ENCODE results near the gene MOCS2. TPM values are rescaled to one million over a fixed set of nuclear protein-coding genes. Genes with fewer than 3 reads are reported as not detected.

Gene MOCS2
- total RNA-seq, 1 experiment from 2014 or later = 25.0 TPM

DNA sequence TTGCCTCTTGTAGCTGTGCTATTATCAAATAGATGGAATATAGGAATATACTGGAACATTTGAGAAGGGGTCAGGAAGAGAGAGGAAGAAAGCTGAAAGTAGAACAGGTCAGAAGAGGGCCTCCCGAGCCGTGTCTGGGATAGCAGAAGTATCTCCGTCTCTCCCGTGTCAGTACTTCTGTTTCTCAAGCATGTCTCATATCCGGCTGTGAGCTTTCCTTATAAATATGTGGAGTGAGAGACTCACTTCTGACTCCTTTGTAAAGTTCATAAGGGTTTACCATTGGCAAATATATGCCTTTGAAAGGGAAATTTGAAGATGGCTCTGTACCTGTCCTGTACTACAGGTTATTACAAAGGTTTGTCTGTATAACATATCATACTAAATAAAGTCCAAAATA, 50.3 kb downstream of the MOCS2 start:
- Histone ChIP-seq H3K9me3 (ENCODE audit: low read length) (no peaks in the 10 kb centered on the region), H4K20me1 (ENCODE audit: insufficient read depth, low read depth, low read length) (no peaks in the 10 kb centered on the region), H3K27ac (ENCODE audit: low read length) (no peak overlapping the region), H2AFZ (ENCODE audit: low read length) (no peak overlapping the region), H3K27me3 (ENCODE audit: low read length) (no peaks in the 10 kb centered on the region), H3K4me3 (ENCODE audit: low read length) (no peak overlapping the region), H3K9ac (ENCODE audit: low read length) (no peak overlapping the region), H3K79me2 (ENCODE audit: low read length) (no peaks in the 10 kb centered on the region), H3K36me3 (ENCODE audit: insufficient read depth, low read length) (no peaks in the 10 kb centered on the region), H3K4me2 (ENCODE audit: low read depth, low read length, poor library complexity, severe bottlenecking) (no peak overlapping the region), H3K4me1 (ENCODE audit: low read length) (no peaks in the 10 kb centered on the region), H3K9me2 (replicated peaks; ENCODE audit: insufficient read depth, low read length) (no peaks in the 10 kb centered on the region)
- no peak for DNase-seq

DNA sequence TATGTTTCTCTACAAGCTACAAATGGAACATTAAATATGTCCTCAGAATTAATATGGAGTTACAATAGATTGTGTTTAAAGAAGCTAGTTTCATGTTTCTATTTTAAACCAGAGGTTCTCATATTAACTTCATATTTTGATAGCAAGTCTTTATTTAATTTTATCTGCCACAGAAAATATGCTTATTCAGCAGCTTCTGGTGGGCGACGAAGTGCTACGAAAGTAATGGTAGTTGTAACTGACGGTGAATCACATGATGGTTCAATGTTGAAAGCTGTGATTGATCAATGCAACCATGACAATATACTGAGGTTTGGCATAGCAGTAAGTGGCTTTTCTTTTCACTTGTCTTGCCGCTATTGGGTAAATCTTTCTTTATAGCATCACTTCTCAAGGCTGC, 54.2 kb downstream of the MOCS2 start:
- H3K27me3 ChIP-seq (ENCODE audit: low read length) = no peaks in the 10 kb centered on the region
- no peak overlapping the region for H3K4me3 ChIP-seq (ENCODE audit: low read length)
- no peak overlapping the region for H3K9ac ChIP-seq (ENCODE audit: low read length)
- H3K4me1 ChIP-seq (ENCODE audit: low read length) = no peaks in the 10 kb centered on the region
- H2AFZ ChIP-seq (ENCODE audit: low read length) = no peak overlapping the region
- no peaks in the 10 kb centered on the region for H4K20me1 ChIP-seq (ENCODE audit: insufficient read depth, low read depth, low read length)
- DNase-seq = no peak
- H3K9me2 ChIP-seq (replicated peaks; ENCODE audit: insufficient read depth, low read length) = no peaks in the 10 kb centered on the region
- no peaks in the 10 kb centered on the region for H3K36me3 ChIP-seq (ENCODE audit: insufficient read depth, low read length)
- no peak overlapping the region for H3K27ac ChIP-seq (ENCODE audit: low read length)
- no peak overlapping the region for H3K4me2 ChIP-seq (ENCODE audit: low read depth, low read length, poor library complexity, severe bottlenecking)
- no peaks in the 10 kb centered on the region for H3K79me2 ChIP-seq (ENCODE audit: low read length)
- no peaks in the 10 kb centered on the region for H3K9me3 ChIP-seq (ENCODE audit: low read length)

DNA sequence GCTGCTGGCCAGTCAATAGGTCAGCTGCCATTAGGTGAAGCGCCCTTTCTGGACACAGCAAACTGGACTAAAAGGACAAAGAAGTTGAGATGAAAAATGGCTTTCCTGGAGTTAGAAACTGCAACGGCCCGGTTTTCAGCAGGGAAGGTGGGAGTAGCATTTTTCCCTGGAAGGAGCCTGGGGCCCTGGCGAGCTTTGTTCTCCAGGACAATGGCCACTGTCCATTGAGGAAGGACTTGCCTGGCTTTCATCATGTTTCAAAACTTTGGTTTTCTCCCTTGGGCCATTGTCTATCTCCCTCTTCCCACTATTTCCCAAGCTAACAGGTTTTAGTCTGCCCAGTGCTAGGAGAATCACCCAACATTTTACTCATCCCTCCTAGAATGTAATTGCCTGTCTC, 56.2 kb downstream of the MOCS2 start:
- no peak overlapping the region for H3K9ac ChIP-seq (ENCODE audit: low read length)
- no peaks in the 10 kb centered on the region for H3K79me2 ChIP-seq (ENCODE audit: low read length)
- no peaks in the 10 kb centered on the region for H3K9me2 ChIP-seq (replicated peaks; ENCODE audit: insufficient read depth, low read length)
- H3K4me3 ChIP-seq (ENCODE audit: low read length) = no peak overlapping the region
- no peak overlapping the region for H3K4me2 ChIP-seq (ENCODE audit: low read depth, low read length, poor library complexity, severe bottlenecking)
- no peaks in the 10 kb centered on the region for H3K4me1 ChIP-seq (ENCODE audit: low read length)
- DNase-seq = no peak
- no peak overlapping the region for H2AFZ ChIP-seq (ENCODE audit: low read length)
- no peaks in the 10 kb centered on the region for H3K27me3 ChIP-seq (ENCODE audit: low read length)
- H3K36me3 ChIP-seq (ENCODE audit: insufficient read depth, low read length) = no peaks in the 10 kb centered on the region
- no peak overlapping the region for H3K27ac ChIP-seq (ENCODE audit: low read length)
- no peaks in the 10 kb centered on the region for H4K20me1 ChIP-seq (ENCODE audit: insufficient read depth, low read depth, low read length)
- H3K9me3 ChIP-seq (ENCODE audit: low read length) = no peaks in the 10 kb centered on the region

DNA sequence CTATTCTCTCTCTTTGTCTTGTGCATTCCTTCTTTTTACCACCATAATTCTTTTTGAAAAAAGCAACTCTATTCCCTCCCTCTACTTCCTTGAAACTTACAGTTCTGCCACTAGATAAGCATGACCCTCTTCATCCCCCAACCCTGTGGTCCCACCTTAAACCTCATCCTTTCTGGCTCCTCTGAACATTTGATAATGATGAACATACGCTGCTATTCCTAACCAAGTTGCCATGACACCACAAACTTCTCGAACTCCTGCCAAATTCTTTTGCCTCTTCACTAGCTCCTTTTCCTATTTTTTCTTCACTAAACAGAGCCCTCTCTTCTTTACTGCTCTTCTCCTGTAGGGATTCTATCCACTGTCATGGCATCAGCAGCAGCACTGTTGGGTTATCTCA, 57.1 kb downstream of the MOCS2 start:
- H3K79me2 ChIP-seq (ENCODE audit: low read length) = no peaks in the 10 kb centered on the region
- H3K9ac ChIP-seq (ENCODE audit: low read length) = no peak overlapping the region
- H3K36me3 ChIP-seq (ENCODE audit: insufficient read depth, low read length) = no peaks in the 10 kb centered on the region
- no peaks in the 10 kb centered on the region for H3K9me2 ChIP-seq (replicated peaks; ENCODE audit: insufficient read depth, low read length)
- no peak overlapping the region for H3K27ac ChIP-seq (ENCODE audit: low read length)
- H3K4me2 ChIP-seq (ENCODE audit: low read depth, low read length, poor library complexity, severe bottlenecking) = no peak overlapping the region
- no peaks in the 10 kb centered on the region for H3K27me3 ChIP-seq (ENCODE audit: low read length)
- no peak overlapping the region for H2AFZ ChIP-seq (ENCODE audit: low read length)
- no peaks in the 10 kb centered on the region for H3K4me1 ChIP-seq (ENCODE audit: low read length)
- no peak for DNase-seq
- H3K4me3 ChIP-seq (ENCODE audit: low read length) = no peak overlapping the region
- no peaks in the 10 kb centered on the region for H3K9me3 ChIP-seq (ENCODE audit: low read length)
- no peaks in the 10 kb centered on the region for H4K20me1 ChIP-seq (ENCODE audit: insufficient read depth, low read depth, low read length)

DNA sequence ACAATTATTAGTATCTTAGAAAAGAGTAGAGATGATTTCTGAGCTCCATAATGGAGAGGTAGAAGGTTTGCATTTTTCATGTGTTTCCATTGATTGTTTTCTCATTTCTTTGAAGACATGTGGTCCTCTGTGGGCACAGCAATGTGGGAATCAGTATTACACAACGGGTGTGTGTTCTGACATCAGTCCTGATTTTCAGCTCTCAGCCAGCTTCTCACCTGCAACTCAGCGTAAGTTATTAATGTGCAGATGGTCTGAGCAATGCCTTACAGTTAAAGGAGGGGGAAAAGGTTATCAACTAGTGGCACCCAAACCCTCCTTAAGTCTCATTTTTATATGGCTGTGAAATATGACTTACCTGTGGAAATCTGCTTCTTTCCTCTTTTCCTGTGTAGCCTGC, 61.3 kb downstream of the MOCS2 start:
- H3K4me3 ChIP-seq (ENCODE audit: low read length) = no peak overlapping the region
- no peaks in the 10 kb centered on the region for H3K27me3 ChIP-seq (ENCODE audit: low read length)
- H2AFZ ChIP-seq (ENCODE audit: low read length) = no peak overlapping the region
- H3K4me2 ChIP-seq (ENCODE audit: low read depth, low read length, poor library complexity, severe bottlenecking) = no peak overlapping the region
- no peaks in the 10 kb centered on the region for H3K36me3 ChIP-seq (ENCODE audit: insufficient read depth, low read length)
- H3K79me2 ChIP-seq (ENCODE audit: low read length) = no peaks in the 10 kb centered on the region
- H3K4me1 ChIP-seq (ENCODE audit: low read length) = no peaks in the 10 kb centered on the region
- H4K20me1 ChIP-seq (ENCODE audit: insufficient read depth, low read depth, low read length) = no peaks in the 10 kb centered on the region
- no peaks in the 10 kb centered on the region for H3K9me3 ChIP-seq (ENCODE audit: low read length)
- DNase-seq = no peak
- no peak overlapping the region for H3K27ac ChIP-seq (ENCODE audit: low read length)
- H3K9me2 ChIP-seq (replicated peaks; ENCODE audit: insufficient read depth, low read length) = no peaks in the 10 kb centered on the region
- H3K9ac ChIP-seq (ENCODE audit: low read length) = no peak overlapping the region

Other genes starting within 250 kb of the MOCS2 start
- gene ITGA2, start 120.4 kb downstream of the MOCS2 start, total RNA-seq (2014; rRNA removed; shearing (Covaris generic); ENCODE audit: low replicate concordance) = not detected in 2 replicates

Data from Karpas-422 (cell line).